ENCODE data around the gene MTSS2.
A peak's percentile ranks its signal among the peaks of the same experiment; 100 is the strongest.

MTSS2 gene

DNA sequence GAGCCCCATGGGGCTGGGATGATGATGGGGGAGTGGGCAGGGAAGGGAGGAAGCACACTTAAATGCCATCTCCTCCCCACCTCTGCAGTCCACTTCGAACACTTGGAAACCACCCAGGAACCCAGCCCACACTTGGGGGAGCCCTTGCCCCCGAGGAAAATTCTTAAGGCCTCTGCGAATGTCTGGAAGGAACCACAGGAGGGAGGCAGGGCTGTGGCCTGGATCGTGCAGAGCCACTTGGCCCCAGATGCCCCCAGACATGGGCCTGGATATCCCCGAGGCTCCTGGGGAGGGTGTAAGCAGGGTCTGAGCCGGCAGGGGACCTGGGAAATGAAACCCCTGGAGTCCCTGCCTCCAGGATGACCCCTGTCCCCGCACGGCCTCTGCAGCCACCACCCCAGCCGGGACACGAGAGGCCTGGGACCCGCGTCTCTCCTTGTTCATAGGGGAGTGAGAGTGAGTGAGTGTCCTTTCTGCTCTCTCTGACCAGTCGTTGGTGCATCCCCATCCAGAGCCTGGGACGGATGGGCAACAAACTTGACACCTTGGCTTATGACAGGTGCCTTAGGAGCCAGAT, 11.8 kb upstream of the MTSS2 start:
- DNase-seq, result no peak

DNA sequence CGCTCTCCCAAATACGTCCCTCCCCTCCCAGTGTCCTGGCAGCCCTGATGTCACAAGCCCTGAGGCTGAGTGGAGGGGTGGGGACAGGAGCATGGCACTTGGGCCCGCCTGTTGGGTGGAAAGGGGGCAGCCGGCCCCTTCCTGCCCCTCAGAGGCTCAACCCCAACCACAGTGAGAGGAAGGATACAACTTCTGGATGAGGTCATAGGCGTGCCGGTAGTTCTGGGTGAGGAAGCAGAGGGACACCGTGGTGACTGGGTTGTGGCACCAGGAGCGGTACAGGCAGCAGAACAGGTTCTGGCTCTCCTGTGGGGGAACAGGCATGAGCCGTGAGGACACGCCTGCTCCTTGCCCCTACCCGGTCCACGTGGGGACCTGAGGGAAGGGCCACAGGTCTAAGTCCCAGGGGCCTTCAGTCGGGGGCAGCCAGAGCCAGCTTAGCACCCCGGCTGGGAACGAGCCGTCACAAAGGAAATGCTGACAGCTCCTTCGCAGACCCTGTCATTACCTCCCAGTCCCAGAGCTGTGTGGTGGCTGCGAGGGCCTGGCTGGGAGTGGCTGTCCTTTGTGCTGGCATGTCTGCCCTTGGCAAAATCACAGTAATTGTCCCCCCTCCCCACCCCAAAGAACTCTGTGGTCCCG, 11.2 kb upstream of the MTSS2 start:
- DNase-seq, result no peak

DNA sequence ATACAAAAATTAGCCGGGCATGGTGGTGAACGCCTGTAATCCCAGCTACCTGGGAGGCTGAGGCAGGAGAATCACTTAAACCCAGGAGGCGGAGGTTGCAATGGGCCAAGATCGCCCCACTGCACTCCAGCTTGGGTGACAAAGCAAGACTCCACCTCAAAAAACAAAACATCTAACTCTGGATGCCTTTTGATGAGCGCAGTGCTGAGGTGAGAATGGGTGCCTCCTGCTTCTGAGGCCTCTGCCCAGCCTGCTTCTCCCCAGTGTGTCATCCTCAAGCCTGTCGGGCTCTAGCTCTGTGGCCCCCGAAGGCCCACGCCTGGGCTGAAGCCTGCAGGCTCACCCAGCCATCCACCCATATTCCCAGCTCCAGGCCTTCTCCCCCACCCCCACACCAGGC, 10.5 kb upstream of the MTSS2 start:
- no peak for DNase-seq

DNA sequence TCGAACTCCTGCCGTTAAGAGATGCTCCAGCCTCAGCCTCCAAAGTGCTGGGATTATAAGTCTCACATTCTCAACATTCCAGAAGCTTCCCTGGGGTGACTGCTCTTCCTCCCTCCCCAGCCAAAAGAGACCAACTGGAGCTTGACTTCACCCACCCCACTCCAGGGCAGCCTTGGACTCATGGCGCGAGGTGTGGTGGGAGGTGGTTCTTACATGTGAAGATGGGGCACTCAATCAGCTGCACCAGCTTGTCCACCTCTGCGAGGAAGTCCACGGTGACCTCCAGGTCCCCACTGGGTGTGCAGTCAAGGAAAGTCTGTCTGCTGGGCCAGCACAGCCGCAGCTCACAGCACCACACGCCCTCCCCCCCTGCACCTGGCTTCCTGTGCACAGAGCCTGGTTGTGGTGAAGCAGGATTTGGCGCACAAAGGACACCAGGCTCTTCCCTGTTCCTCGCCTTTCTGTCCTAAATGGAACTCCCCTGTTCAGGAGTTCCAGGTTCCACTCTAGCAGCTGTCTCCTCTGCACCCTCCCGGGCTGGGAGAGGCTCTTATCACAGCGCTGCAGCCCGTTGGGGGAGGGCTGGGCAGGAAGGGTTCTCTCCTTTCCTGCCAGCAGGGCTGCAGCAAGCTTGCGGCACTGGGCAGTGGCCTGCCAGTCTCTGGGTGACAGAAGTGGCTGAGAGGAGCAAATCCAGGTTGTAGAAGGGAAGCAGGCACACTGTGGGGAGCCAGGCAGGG, 9.6 kb upstream of the MTSS2 start:
- peak; percentile 13 to 51 for DNase-seq

DNA sequence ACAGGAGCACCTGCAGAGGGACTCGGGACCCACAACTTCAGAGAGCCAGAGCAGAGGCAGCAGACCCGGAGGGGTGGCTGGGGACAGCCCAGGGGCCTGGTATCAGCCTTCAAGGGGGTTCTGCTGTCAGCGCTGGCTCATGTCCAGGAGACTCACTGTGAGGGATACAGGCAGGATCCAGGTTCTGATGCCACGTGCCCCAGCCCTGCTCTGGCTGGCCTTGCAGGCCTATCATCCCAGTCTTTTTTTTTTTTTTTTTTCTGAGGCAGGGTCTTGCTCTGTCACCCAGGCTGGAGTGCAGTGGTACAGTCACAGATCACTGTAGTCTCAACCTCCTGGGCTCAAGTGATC, 9.0 kb upstream of the MTSS2 start:
- DNase-seq, result no peak

DNA sequence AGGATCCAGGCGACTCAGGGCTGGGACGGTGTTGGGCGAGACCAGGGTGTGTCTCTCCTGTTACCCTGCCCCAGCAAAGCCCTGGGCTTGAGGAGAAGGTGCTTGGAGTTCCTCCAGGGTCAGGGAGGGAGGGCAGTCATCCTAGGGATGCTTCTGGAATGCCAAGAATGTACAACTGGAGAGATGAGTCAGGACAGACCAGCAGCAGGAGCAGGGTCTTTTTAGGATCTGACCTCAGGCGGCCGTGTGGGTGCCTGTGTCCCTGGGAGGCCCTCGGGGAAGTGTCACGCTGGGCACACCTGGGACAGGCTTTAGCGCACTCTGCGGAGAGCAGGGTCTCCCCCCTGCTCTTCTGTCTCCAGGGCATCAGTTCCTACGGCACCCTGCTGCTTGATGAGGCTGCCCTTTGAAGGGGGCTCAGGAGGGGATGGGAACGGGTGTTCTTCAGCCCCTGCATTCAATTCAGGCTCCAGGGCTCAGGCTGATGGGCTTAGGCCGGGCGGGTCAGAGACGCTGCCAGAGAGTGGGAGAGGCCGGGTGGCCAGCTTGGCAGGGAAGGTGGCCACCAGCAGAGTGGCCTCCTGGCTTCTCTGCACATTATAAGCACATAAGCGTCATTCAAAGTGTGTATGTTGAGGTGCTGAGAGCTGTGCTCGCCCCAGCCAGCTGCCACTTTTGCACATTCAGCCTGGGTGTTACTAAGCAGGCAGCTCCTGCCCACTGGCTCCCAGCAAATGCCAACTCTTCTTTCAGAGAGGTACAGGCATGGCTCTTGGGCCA, 8.4 kb upstream of the MTSS2 start:
- DNase-seq, result no peak

DNA sequence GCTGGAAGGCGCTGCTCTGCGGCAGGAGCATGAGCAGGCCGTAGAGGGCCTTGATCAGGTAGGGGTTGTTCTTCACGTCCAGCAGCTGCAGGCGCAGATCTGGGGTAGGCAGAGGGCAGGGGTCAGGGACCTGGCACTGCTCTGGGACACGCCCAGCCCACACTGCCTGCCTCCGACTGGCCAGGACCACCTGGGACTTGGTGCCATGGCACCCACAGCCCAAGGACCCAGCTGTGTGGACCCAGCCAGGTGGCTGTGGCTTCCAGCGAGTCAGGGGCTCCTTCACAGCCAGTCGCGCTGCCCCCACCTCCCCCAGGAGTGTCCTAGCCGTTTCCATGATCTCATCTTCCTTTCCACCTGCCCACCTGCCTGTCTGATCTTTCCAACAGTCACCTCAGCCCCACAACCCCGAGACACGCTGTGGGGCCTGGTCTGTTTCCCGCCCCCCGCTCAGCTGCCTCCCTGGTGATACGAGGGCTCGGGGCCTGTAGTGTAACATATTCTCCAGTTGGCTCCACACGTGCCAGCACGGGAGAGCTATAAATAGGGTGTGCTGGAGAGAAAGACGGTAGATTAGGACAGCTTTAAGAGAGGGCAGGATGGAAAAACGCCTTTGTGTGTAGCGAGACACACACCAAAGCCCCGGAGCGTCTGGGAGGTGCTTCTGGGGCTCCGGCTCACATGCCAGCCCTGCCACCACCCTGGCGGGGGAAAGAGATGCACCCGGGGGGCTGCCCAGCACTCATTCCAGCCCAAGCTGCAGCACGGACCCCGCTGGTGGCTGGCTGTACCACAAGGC, 7.2 kb upstream of the MTSS2 start:
- no peak for DNase-seq

DNA sequence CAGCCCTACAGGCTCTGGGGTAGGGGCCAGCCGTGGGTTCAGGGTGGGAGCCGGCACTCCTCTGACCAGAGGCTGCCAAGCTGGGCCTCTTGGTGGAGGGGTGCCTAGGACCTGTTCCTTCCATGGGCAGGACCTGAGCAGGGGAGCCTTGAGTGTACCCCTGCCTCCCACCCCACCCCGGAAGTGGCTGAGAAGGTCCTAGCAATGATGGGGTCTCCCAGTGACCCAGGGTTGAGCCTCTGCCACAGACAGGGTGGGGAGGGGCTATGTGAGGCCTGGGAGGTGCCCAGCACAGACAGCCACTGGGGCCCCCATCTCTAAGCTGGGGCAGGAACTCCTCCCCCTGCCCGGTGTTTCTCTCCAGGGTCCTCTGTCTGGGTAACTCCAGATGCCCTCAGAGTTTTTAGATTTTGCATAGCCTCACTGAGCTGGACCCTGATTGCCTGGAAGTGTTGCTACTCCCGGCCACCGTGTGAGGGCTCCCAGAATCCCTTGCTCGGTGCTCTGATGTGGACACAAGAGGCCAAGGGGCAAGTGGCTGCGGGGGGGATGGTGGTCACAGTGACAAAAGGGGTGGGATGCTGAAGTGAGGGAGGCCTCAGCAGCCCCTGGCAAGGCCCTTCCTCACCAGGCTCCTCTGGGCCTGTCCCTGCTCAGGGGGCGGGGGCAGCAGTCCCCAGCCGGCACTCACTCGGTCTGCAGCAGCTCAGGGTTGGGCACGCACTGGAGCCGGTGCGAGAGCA, 6.4 kb upstream of the MTSS2 start:
- no peak for DNase-seq

DNA sequence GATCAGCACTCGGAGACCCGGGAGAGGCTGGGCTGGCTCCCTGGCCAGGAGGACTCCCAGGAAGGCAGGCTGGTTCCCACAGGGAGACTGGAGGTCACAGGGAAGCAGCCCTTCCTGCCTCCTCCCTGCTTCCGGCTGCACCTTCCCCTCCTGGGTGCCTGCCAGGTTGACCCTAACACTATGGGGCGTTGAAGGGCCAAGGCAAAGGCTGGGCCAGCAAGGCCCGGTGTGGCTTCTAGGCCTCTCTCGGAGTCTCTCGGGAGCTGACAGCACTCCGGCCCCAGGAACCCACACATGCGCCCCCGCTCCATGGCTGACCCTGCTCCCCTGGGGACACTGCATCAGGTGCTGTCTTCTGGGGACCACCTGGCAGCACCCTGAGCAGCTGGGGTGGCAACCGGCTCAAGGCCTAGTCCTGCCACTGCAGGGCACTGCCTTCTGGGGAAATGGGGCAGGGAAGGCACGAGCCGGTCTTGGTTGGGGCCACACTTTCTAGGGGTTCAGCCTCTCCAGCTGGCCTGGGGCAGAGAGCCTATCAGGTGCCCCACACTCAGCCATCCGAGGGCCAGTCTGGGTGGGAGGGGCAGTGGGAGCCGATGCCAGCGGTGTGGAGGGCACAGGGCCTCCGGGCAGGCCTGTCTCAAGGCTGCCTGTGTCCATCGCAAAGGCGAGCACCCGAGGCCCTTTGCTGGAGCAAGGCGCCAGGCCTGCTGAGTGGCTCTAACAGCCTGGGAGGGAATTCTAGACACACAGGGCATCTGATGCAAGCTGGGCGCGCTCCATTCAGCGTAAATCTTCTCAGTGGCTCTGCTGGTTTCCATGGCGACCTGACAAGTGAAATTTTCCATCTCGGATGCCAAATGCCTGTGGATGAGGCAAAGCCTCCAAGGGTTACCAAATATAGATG, 5.6 kb upstream of the MTSS2 start:
- DNase-seq, result no peak

DNA sequence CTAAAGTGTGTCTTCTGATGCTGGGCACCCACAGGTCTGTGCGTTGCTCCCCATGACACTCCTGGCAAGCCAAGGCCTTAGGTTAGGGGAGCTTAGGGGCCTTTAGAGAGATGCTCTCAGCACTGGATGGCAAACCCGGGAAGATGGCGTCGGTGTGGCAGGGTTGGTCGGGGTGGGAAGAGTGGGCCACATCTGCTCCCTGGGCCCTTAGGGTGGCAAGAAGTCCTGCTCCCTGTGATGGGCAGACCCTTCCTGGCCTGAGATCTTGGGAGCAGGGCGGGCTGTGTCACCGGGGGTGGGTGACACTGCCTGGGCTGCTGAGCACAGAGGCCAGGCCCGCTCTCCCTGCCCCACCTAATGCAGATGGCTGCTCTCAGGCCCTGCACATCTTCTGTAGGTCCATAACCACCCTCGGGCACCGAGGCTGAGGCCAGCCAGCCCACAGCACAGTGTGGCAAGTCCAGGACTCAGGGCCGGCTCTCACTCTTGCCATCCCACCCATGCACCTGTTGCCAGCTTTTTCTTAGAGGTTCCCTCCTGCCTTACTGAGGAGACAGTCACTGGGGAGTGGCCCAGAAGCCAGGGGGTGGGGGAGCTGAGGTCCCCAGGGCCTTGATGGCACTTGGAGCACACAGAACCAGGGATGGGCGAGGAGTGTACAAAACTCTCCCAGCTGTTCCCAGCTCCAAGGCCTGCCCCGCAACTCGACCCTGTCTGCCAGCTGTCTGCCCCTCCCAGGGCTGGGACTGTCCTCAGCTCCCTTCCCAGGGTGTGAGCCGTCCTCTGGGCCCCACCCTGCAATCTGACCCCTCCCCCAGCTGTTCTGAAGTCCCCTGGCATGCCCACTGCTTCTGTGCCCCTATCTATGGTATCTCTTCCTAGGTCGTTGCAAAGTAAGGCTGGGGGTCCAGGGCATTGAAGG, 4.4 kb upstream of the MTSS2 start:
- no peak for DNase-seq

DNA sequence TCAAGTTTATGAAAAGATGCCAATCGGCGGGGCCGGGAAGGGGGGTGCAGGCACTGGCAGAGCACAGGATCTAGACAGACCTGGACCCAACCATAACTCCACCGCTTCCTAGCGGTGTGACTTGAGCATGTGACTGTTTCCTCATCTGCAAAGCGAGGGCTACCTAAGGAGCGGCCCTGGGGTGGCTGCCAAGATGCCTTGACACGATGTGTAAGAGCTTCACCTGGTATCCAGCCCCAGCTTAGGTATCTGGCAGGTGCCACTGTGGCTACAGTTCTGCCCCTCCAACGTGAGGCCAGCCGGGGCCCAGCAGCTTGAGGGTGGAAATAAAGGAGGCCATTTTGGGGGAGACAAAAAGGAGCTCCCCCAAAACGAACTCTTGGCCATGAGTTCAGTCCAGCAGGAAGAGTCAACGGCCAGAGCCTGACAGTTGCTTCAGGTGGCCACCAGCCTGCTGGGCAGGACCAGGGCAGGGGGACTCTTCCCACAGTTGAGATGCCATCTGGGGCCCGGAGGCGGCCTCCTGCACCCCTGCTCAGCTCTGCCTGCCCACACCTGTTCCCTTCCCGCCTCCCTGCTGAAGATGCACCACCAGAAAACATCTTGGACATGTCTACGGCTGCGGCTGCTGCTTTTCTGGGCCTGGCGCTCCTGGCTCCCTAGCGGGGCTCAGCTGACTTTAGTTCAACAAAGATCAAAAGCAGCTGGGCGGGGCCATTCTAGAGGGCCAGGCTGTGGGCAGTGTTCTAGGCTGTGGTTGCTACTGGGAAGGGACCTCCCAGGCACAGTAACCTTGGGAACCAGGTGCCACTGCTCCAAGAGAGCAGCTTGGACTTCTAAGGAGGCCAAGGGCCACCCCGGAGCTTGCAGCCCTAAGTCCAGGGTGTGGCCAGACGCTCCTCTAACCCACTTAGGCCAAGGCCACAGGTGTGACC, 3.4 kb upstream of the MTSS2 start:
- DNase-seq, result no peak

DNA sequence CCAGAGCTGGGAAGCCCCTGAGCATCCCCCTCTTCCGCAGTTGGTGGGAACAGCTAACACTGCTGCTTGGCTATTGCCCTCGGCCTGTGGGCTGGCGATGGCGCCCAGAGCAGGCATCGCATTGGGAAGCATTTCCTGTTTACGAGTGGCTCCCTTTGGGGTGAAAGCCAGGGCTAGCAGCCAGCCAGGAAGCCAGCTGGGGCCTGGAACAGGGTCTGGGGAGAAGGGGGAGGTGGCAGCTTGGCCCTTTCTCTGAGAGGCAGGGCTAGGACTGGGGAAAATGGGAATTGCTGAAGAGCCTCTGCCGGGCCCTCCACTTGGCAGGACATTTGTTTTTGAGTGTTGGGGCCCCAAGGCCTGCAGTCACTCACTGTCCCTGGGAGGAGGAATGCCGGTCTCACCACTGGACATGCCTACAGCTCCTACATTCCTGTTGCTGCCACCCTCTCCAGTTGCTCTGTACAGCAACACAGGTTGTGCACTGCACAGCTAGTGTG, 2.4 kb upstream of the MTSS2 start:
- DNase-seq, result peak in 1 of 2 experiments; percentile 11

DNA sequence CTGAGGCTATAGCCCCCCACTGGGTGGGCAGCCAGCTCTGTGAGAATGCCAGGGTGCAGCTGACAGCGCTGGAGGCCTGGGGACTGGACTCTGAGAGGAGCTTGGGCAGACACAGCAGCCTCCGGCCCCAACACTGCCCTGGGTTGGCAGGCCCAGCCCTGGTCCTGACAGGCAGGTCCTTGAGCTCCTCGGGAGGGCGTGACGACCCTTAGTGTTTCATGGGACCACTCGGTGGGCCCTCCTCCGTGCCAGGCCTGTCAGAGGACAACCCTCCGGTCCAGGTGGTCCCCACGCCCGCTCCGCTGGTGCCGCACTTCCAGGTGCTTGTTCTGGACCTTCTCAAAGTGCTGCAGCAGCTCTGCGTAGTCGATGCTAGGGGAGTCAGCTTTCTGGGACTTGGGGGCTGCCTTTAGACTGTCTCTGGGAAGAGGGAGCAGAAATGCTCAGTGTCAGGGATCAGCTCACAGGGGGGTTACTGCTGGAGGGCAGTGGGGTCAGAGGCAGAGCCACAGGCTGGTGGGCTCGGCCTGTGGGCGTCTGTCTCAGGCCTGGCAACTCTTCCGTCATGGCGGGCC, 1.9 kb upstream of the MTSS2 start:
- DNase-seq, result no peak

DNA sequence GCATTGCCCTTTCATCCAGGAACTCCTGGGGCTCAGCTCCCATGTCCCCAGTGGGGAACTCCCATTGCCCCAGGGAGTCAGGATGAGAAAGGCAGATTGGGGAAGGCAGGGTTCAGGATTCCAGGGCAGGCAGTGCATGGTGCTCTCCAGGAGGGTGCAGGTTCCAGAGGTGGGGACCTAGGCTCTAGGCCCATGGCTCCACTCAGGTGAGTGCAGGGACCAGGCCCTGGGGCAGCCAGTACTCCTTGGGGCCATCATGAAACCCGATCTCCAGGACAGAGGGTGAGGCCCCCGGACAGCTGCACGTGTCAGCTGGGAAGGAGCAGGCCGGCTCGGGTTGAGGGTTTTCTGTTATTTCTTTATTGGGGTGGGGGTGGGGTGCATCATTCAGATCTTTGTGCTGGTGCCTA, 1.3 kb upstream of the MTSS2 start:
- no peak for DNase-seq

DNA sequence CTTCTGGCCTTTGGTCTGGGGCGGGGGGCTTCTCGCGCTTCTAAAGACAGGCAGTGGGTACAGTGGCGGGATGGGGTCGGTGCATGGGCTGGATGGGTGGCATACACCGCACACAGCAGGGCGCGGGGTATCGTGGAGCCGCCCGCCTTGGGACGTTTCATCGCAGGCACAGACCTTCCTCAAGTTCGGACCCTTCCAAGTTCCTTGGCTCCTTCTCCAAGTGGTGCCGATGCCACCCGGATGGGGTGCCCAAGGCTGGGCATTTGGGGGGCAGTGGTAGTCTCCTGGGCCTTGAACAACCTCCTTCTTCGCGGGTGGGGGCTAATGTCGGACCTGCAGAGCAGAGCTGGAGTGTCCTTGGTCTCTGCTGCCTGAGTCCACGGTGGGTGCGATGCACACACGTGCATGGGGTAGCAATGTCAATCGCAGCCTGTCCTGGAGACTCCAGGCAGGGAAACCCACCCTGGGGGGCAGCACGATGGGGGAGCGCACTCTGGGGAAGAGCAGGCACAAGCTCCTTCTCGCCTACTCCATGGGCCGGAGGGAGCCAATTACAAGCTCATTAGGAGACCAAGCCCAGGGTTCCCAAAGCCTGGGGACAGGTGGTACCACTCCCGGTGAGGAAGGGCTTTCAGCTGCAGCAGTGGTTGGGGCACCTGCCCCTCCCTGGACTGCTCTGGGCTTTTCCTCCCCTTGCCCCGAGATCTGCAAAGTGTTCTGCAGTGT, 686 bp upstream of the MTSS2 start:
- no peak for DNase-seq

DNA sequence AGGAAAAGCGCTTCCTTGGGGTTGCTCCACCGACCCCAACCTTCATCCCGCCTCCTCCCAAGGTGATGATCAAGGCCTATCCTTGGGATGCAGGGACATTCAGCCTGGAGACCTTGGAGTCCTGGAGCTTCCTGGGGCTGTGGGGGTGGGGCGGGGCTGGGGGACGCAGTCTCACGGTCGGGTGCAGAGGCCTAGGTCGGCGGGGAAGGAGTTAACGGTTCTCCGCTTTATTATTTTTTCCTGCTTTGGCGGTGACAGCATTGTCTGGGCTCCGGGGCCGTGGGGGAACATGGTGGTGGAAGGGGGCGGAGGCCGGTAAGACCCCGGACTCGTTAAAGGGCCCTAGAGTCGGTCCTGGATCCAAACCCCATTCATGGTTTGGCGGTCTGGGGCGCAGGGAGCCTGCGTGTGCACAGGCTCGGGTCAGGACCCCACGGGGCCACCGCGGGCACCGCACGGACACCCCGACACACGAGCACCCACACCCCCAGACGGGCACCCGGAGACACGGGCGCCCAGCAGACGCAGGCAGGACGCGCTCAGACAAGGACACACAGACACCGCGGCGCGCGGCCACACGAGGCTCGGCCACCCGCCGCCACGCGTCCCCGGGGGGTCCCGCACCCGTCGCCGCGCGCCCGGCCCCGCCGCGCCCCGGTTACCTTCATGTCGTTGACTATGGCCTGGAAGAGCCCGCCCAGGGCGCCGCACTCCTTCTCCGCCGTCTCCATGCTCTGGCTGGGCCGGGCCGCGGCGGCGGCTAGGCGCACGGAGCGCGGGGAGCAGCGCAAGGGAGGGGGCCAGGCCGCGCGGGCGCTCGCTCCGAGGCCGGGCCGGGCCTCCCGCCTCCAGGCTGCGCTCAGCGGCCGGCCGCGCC, 554 bp downstream of the MTSS2 start:
- no peak for DNase-seq
